Trophoblast cell (in vitro differentiated cells and primary cell): ENCODE results near the gene COPG2. TPM values are rescaled to one million over a fixed set of nuclear protein-coding genes. Genes with fewer than 3 reads are reported as not detected.

Experiments used
- DNase-seq, 2 donors: peaks; one replicate each; pipeline ENCODE4 v3.0.0-alpha.2; 2016
- H2AFZ ChIP-seq: 2 replicates; pipeline ENCODE4 v1.6.1; 2013; ENCODE audit warnings: low read length, moderate library complexity, mild to moderate bottlenecking; ENCODE audit not compliant: insufficient read depth, poor library complexity
- H2AK5ac ChIP-seq: 2 replicates; pipeline ENCODE4 v1.6.1; 2013; ENCODE audit warnings: mild to moderate bottlenecking, low read length
- H2BK120ac ChIP-seq: 2 replicates; pipeline ENCODE4 v1.6.1; 2013; ENCODE audit warnings: low read length, mild to moderate bottlenecking, moderate library complexity; ENCODE audit not compliant: insufficient read depth, poor library complexity
- H2BK12ac ChIP-seq: 2 replicates; pipeline ENCODE4 v1.6.1; 2013; ENCODE audit warnings: mild to moderate bottlenecking, low read length, moderate library complexity
- H2BK5ac ChIP-seq: 2 replicates; pipeline ENCODE4 v1.6.1; 2013; ENCODE audit warnings: low read length, low read depth, moderate library complexity, mild to moderate bottlenecking; ENCODE audit not compliant: poor library complexity
- H3K14ac ChIP-seq: 2 replicates; pipeline ENCODE4 v1.6.1; 2013; ENCODE audit warnings: mild to moderate bottlenecking, low read length
- H3K18ac ChIP-seq: 2 replicates; pipeline ENCODE4 v1.6.1; 2013; ENCODE audit warnings: mild to moderate bottlenecking, low read length
- H3K23ac ChIP-seq: 2 replicates; pipeline ENCODE4 v1.6.1; 2013; ENCODE audit warnings: low read length
- H3K27ac ChIP-seq: 2 replicates; pipeline ENCODE4 v1.5.1; 2013; ENCODE audit warnings: low read depth, mild to moderate bottlenecking, inconsistent platforms, low read length, moderate library complexity
- H3K27me3 ChIP-seq: 2 replicates; pipeline ENCODE4 v1.6.1; 2013; ENCODE audit warnings: inconsistent platforms, mild to moderate bottlenecking, low read length, moderate library complexity; ENCODE audit not compliant: insufficient read depth
- H3K36me3 ChIP-seq, 2 experiments: 1 replicate in 1 of 2; 2 replicates in 1 of 2; pipeline ENCODE4 v1.6.1; 2013; ENCODE audit warnings: low read length in 2 of 2, mild to moderate bottlenecking in 2 of 2, moderate library complexity in 1 of 2; ENCODE audit not compliant: insufficient read depth in 2 of 2, control insufficient read depth in 1 of 2
- H3K4ac ChIP-seq: 2 replicates; pipeline ENCODE4 v1.6.1; 2013; ENCODE audit warnings: low read depth, mild to moderate bottlenecking, low read length, moderate library complexity
- H3K4me1 ChIP-seq, 2 experiments: 1 replicate in 1 of 2; 2 replicates in 1 of 2; pipeline ENCODE4 v1.6.1; 2013; ENCODE audit warnings: low read length in 2 of 2, mild to moderate bottlenecking in 2 of 2, moderate library complexity in 1 of 2; ENCODE audit not compliant: insufficient read depth in 2 of 2, control insufficient read depth in 1 of 2
- H3K4me2 ChIP-seq: 2 replicates; pipeline ENCODE4 v1.6.1; 2013; ENCODE audit warnings: inconsistent platforms, mild to moderate bottlenecking, low read length, moderate library complexity
- H3K4me3 ChIP-seq: 2 replicates; pipeline ENCODE4 v1.5.1; 2013; ENCODE audit warnings: mild to moderate bottlenecking, low read depth, low read length, inconsistent platforms
- H3K79me1 ChIP-seq: one replicate; pipeline ENCODE4 v1.6.1; 2013; ENCODE audit warnings: low read length
- H3K79me2 ChIP-seq: 2 replicates; pipeline ENCODE4 v1.6.1; 2013; ENCODE audit warnings: low read length, mild to moderate bottlenecking; ENCODE audit not compliant: control insufficient read depth, insufficient read depth, poor library complexity
- H3K9ac ChIP-seq: 2 replicates; pipeline ENCODE4 v1.6.1; 2013; ENCODE audit warnings: mild to moderate bottlenecking, low read length
- H3K9me3 ChIP-seq: 2 replicates; pipeline ENCODE4 v1.6.1; 2013; ENCODE audit warnings: low read depth, mild to moderate bottlenecking, control low read depth, inconsistent platforms, low read length; ENCODE audit not compliant: insufficient read depth
- H4K12ac ChIP-seq: 2 replicates; pipeline ENCODE4 v1.6.1; 2013; ENCODE audit warnings: low read depth, mild to moderate bottlenecking, low read length, moderate library complexity
- H4K8ac ChIP-seq: 2 replicates; pipeline ENCODE4 v1.6.1; 2013; ENCODE audit warnings: low read depth, mild to moderate bottlenecking, low read length, moderate library complexity
- H4K91ac ChIP-seq: one replicate; pipeline ENCODE4 v1.6.1; 2013; ENCODE audit warnings: low read depth, mild to moderate bottlenecking, low read length, moderate library complexity
- WGBS: extraction: QIAGEN DNeasy Blood & Tissue Kit; methylation state at CpG from one replicate; pipeline ENCODE4 v1.1.7; 2013; ENCODE audit warnings: missing lambda C conversion rate; ENCODE audit not compliant: insufficient read length, insufficient coverage; ENCODE audit errors: extremely low coverage; 5-methylcytosine and 5-hydroxymethylcytosine counted together
- polyA plus RNA-seq: library from polyadenylated mRNA; stranded (reverse); fragments of 200-250 nt; gene quantifications from 2 replicates; pipeline ENCODE4 v1.2.3, GENCODE V29; 2013

Gene COPG2
- polyA plus RNA-seq = 22.2 and 23.0 TPM in 2 replicates

GRCh38 chr7:130668258-130669084 is at the start of gene COPG2:
TSS of gene COPG2 (minus strand) at chr7:130668748. CDS start at chr7:130668668, 80 bp downstream.
- H4K91ac ChIP-seq = peak within 1 kb of the TSS; percentile 93
- H2AFZ ChIP-seq = peak within 1 kb of the TSS; percentile 80
- peak within 1 kb of the TSS; percentile 90 for H3K14ac ChIP-seq
- peaks cover 0 to 2% of the 10 kb centered on the region in 2 experiments for H3K36me3 ChIP-seq
- H3K79me1 ChIP-seq = peaks cover 9% of the 10 kb centered on the region
- peak within 1 kb of the TSS; percentile 93 for H3K9ac ChIP-seq
- peak within 1 kb of the TSS; percentile 81 for H4K12ac ChIP-seq
- no peak within 1 kb of the TSS for H2BK12ac ChIP-seq
- DNase-seq = peak; percentile 77 to 90
- H3K4me1 ChIP-seq = peaks cover 0 to 2% of the 10 kb centered on the region in 2 experiments
- peak within 1 kb of the TSS; percentile 95 for H4K8ac ChIP-seq
- H3K27me3 ChIP-seq = no peaks in the 10 kb centered on the region
- peak within 1 kb of the TSS; percentile 50 for H2BK120ac ChIP-seq
- H2BK5ac ChIP-seq = peak within 1 kb of the TSS; percentile 86
- H3K27ac ChIP-seq = peak within 1 kb of the TSS; percentile 88
- no peak within 1 kb of the TSS for H3K23ac ChIP-seq
- peak within 1 kb of the TSS; percentile 93 for H3K4me3 ChIP-seq
- peak within 1 kb of the TSS; percentile 74 for H3K4me2 ChIP-seq
- no CpG with 5 or more reads among the region's 103 CpGs for WGBS
- peaks cover 5% of the 10 kb centered on the region for H3K79me2 ChIP-seq
- H3K18ac ChIP-seq = peak within 1 kb of the TSS; percentile 84
- no peak within 1 kb of the TSS for H2AK5ac ChIP-seq
- no peaks in the 10 kb centered on the region for H3K9me3 ChIP-seq
- H3K4ac ChIP-seq = peak within 1 kb of the TSS; percentile 73

- Histone ChIP-seq H4K91ac (no peak overlapping the region), H4K12ac (no peak overlapping the region), H3K9ac (no peak overlapping the region), H3K14ac (no peak overlapping the region), H3K79me2 (no peaks in the 10 kb centered on the region), H3K4me1 (no peaks in the 10 kb centered on the region), H3K18ac (no peak overlapping the region), H2AFZ (no peak overlapping the region), H4K8ac (no peak overlapping the region), H3K9me3 (no peaks in the 10 kb centered on the region), H2AK5ac (no peak overlapping the region), H3K4me2 (no peak overlapping the region), H3K27ac (no peak overlapping the region), H3K4ac (no peak overlapping the region), H3K27me3 (no peaks in the 10 kb centered on the region), H2BK120ac (no peak overlapping the region), H3K36me3 (no peaks in the 10 kb centered on the region), H3K23ac (no peak overlapping the region), H2BK12ac (no peak overlapping the region), H3K4me3 (no peak overlapping the region), H3K79me1 (no peaks in the 10 kb centered on the region), H2BK5ac (no peak overlapping the region)
- no CpG with 5 or more reads among the region's 3 CpGs for WGBS
- DNase-seq = no peak
Observed at GRCh38 chr7:130712416-130712815, 43.9 kb upstream of the COPG2 start.

GRCh38 chr7:130708766-130709165 is 40.2 kb upstream of the COPG2 start:
- H3K27me3 ChIP-seq = no peaks in the 10 kb centered on the region
- no peaks in the 10 kb centered on the region for H3K36me3 ChIP-seq
- no peak overlapping the region for H2BK12ac ChIP-seq
- no peak overlapping the region for H3K27ac ChIP-seq
- H4K91ac ChIP-seq = no peak overlapping the region
- H3K18ac ChIP-seq = no peak overlapping the region
- peak; percentile 65 to 70 for DNase-seq
- WGBS = no CpG with 5 or more reads among the region's 4 CpGs
- no peak overlapping the region for H3K9ac ChIP-seq
- no peak overlapping the region for H3K4me2 ChIP-seq
- H3K4me3 ChIP-seq = no peak overlapping the region
- no peaks in the 10 kb centered on the region for H3K9me3 ChIP-seq
- no peak overlapping the region for H2AK5ac ChIP-seq
- H3K4me1 ChIP-seq = no peaks in the 10 kb centered on the region
- H3K79me1 ChIP-seq = no peaks in the 10 kb centered on the region
- H4K12ac ChIP-seq = no peak overlapping the region
- no peak overlapping the region for H2BK5ac ChIP-seq
- H4K8ac ChIP-seq = no peak overlapping the region
- H3K23ac ChIP-seq = no peak overlapping the region
- no peak overlapping the region for H3K4ac ChIP-seq
- H3K14ac ChIP-seq = no peak overlapping the region
- no peaks in the 10 kb centered on the region for H3K79me2 ChIP-seq
- no peak overlapping the region for H2AFZ ChIP-seq
- no peak overlapping the region for H2BK120ac ChIP-seq

- Histone ChIP-seq H2AK5ac (no peak overlapping the region), H2BK5ac (no peak overlapping the region), H3K4me1 (no peaks in the 10 kb centered on the region), H3K4me2 (no peak overlapping the region), H2BK12ac (no peak overlapping the region), H2AFZ (no peak overlapping the region), H4K91ac (no peak overlapping the region), H3K79me1 (no peaks in the 10 kb centered on the region), H3K4me3 (no peak overlapping the region), H3K14ac (no peak overlapping the region), H3K9ac (peak overlapping the region; percentile 58), H3K27me3 (no peaks in the 10 kb centered on the region), H3K18ac (no peak overlapping the region), H3K79me2 (no peaks in the 10 kb centered on the region), H3K36me3 (no peaks in the 10 kb centered on the region), H2BK120ac (no peak overlapping the region), H3K4ac (no peak overlapping the region), H4K8ac (no peak overlapping the region), H3K27ac (no peak overlapping the region), H3K9me3 (no peaks in the 10 kb centered on the region), H4K12ac (no peak overlapping the region), H3K23ac (no peak overlapping the region)
- peak; percentile 74 to 86 for DNase-seq
- no CpG with 5 or more reads among the region's 4 CpGs for WGBS
Observed at GRCh38 chr7:130708001-130708400, 39.5 kb upstream of the COPG2 start.
